ENCODE data around the gene PXYLP1. TPM values are rescaled to one million over a fixed set of nuclear protein-coding genes. Genes with fewer than 3 reads are reported as not detected.

Gene PXYLP1
- total and polyA plus RNA-seq, 2 of the 8 experiments (the other 6 are each of a cell fraction or from before 2014, with no cell fraction given), result 19.4 to 20.6 TPM

- H3K4ac ChIP-seq (replicated peaks; ENCODE audit: insufficient read length, low read depth, low read length), result no peak overlapping the region
- H4K5ac ChIP-seq (ENCODE audit: insufficient read length, low read depth, low read length), result no peak overlapping the region
- no peak overlapping the region for H3K18ac ChIP-seq (ENCODE audit: extremely low read depth, low read length)
- H4K20me1 ChIP-seq (replicated peaks in 1 of 2; ENCODE audit: control insufficient read depth in 1 of 2, insufficient read depth in 2 of 2, low read length in 2 of 2), result peaks cover 0 to 4% of the 10 kb centered on the region in 2 experiments
- no peak for TF ChIP-seq KDM1A (IDR thresholded peaks at IDR 0.05; ENCODE audit: borderline replicate concordance, low read length)
- H4K8ac ChIP-seq (ENCODE audit: extremely low read depth, insufficient read depth, low read length), result no peak overlapping the region
- H3K23ac ChIP-seq (ENCODE audit: insufficient read length), result no peak overlapping the region
- no peak overlapping the region for H2BK12ac ChIP-seq (ENCODE audit: low read depth, low read length)
- H3K36me3 ChIP-seq (ENCODE audit: control insufficient read depth in 2 of 4, insufficient read depth in 4 of 4, low read length in 3 of 4), result peaks cover 0 to 6% (median 4%) of the 10 kb centered on the region in 4 experiments; a peak in 4 of 8 replicates
- H4K91ac ChIP-seq (replicated peaks; ENCODE audit: insufficient read length, low read length), result no peak overlapping the region
- H3K4me1 ChIP-seq (replicated peaks in 1 of 4; ENCODE audit: control insufficient read depth in 3 of 4, insufficient read depth in 4 of 4, low read length in 3 of 4), result peaks cover 0 to 5% (median 0%) of the 10 kb centered on the region in 4 experiments; a peak in 3 of 7 replicates
- no peak overlapping the region for H2AFZ ChIP-seq (ENCODE audit: low read length)
- DNase-seq (ENCODE audit: low read depth in 1 of 2, low spot score in 2 of 2), result no peak
- H3K4me3 ChIP-seq (ENCODE audit: extremely low read depth in 1 of 4, insufficient read depth in 2 of 4, low read depth in 3 of 4, low read length in 4 of 4), result no peak overlapping the region
- ChIA-PET CTCF (ENCODE audit: partially characterized antibody) (interaction anchor here (0.6 kb wide), 1 partner anchor 13 kb away, joined by 3 read pairs; no protein-coding TSS in a partner anchor), POLR2A (ENCODE audit: partially characterized antibody) (no interaction called here)
- H3K9me3 ChIP-seq (ENCODE audit: insufficient read depth in 2 of 2, low read depth in 1 of 2, low read length in 1 of 2), result no peaks in the 10 kb centered on the region
- H3K56ac ChIP-seq (replicated peaks; ENCODE audit: insufficient read length, low read depth, low read length), result no peak overlapping the region
- no peak overlapping the region for H3K14ac ChIP-seq (ENCODE audit: insufficient read length)
- H3K27me3 ChIP-seq (replicated peaks in 1 of 4; ENCODE audit: control insufficient read depth in 3 of 4, extremely low read depth in 1 of 4, insufficient read depth in 3 of 4, low read length in 3 of 4), result no peaks in the 10 kb centered on the region
- no peak overlapping the region for H3K27ac ChIP-seq (ENCODE audit: low read depth, low read length)
- no peak overlapping the region for H2AK5ac ChIP-seq (ENCODE audit: low read depth, low read length)
- no peak overlapping the region for H2BK15ac ChIP-seq (ENCODE audit: low read length)
- no peak overlapping the region for H3K4me2 ChIP-seq (ENCODE audit: insufficient read depth in 1 of 2, low read depth in 2 of 2, low read length in 2 of 2)
- no peak overlapping the region for H2BK5ac ChIP-seq (ENCODE audit: low read depth, low read length)
- no peak for FAIRE-seq
- no peak overlapping the region for H3K9ac ChIP-seq (replicated peaks in 1 of 4; ENCODE audit: extremely low read depth in 1 of 4, low read depth in 3 of 4, low read length in 3 of 4)
- WGBS, 2 experiments (ENCODE audit: extremely low coverage in 1 of 2, insufficient coverage in 1 of 2, insufficient read length in 1 of 2, insufficient replicate concordance in 2 of 2, low coverage in 1 of 2, low lambda C conversion rate in 2 of 2, missing lambda C conversion rate in 1 of 2), result 93% methylated on average over 2 of the region's 2 CpGs; no CpG with 5 or more reads in 1 of the 2 experiments
- H3K79me1 ChIP-seq (ENCODE audit: low read depth, low read length), result no peaks in the 10 kb centered on the region; the same call in 1 of the 2 replicates
- H2BK20ac ChIP-seq (ENCODE audit: low read length), result no peak overlapping the region
- 0 out of 4 replicates have a peak, but pooled peaks cover 0 to 2% of the 10 kb centered on the region in 2 experiments for H3K79me2 ChIP-seq (ENCODE audit: control insufficient read depth in 1 of 2, insufficient read depth in 2 of 2, low read length in 2 of 2)
- H3K23me2 ChIP-seq (ENCODE audit: low read depth, low read length), result no peaks in the 10 kb centered on the region
- H2BK120ac ChIP-seq (replicated peaks; ENCODE audit: low read depth, low read length), result no peak overlapping the region
Observed at GRCh38 chr3:141260630-141260927, 29.0 kb downstream of the PXYLP1 start.
